Esophagus (tissue), 2 donors: ENCODE data around the gene USP28. TPM values are rescaled to one million over a fixed set of nuclear protein-coding genes. Genes with fewer than 3 reads are reported as not detected.

Source experiments
- H3K27ac ChIP-seq, 2 donors: one replicate each; pipeline ENCODE4 v1.5.1; 2013; ENCODE audit warnings: low read depth in 2 of 2, mild to moderate bottlenecking in 2 of 2, inconsistent platforms in 1 of 2, low read length in 1 of 2, moderate library complexity in 1 of 2
- H3K27me3 ChIP-seq, 2 donors: one replicate each; pipeline ENCODE4 v1.6.1; 2013; ENCODE audit warnings: low read length in 2 of 2, control low read depth in 1 of 2, mild to moderate bottlenecking in 1 of 2; ENCODE audit not compliant: insufficient read depth in 2 of 2, control insufficient read depth in 1 of 2
- H3K36me3 ChIP-seq, 2 donors: one replicate each; pipeline ENCODE4 v1.6.1; 2013; ENCODE audit warnings: low read length in 1 of 2; ENCODE audit not compliant: control insufficient read depth in 2 of 2, insufficient read depth in 2 of 2
- H3K4me1 ChIP-seq, 2 donors: one replicate each; pipeline ENCODE4 v1.6.1; 2013; ENCODE audit warnings: low read length in 1 of 2; ENCODE audit not compliant: control insufficient read depth in 2 of 2, insufficient read depth in 2 of 2
- H3K4me3 ChIP-seq, 2 donors: one replicate each; pipeline ENCODE4 v1.5.1; 2013; ENCODE audit warnings: low read length in 2 of 2, mild to moderate bottlenecking in 2 of 2, low read depth in 1 of 2, moderate library complexity in 1 of 2
- H3K9me3 ChIP-seq, 2 donors: one replicate each; pipeline ENCODE4 v1.6.1; 2013; ENCODE audit warnings: mild to moderate bottlenecking in 2 of 2, low read depth in 1 of 2, low read length in 1 of 2, moderate library complexity in 1 of 2; ENCODE audit not compliant: control insufficient read depth in 2 of 2, insufficient read depth in 1 of 2
- WGBS, 2 donors: extraction: QIAGEN DNeasy Blood & Tissue Kit; methylation state at CpG; one replicate each; pipeline ENCODE4 v1.1.7; 2013; 5-methylcytosine and 5-hydroxymethylcytosine counted together
- polyA plus RNA-seq, 2 donors: library from polyadenylated mRNA; stranded (reverse); fragments of 200-250 nt; gene quantifications; one replicate each; pipeline ENCODE4 v1.2.3, GENCODE V29; 2013
- donor health status: healthy with polysubstance abuse.
- donor health status: Bipolar disorder and iron deficiency.

USP28 gene
- polyA plus RNA-seq, 2 donors: 3.5 to 5.8 TPM

GRCh38 chr11:113818426-113818825, 56.9 kb downstream of the USP28 start:
- no peaks in the 10 kb centered on the region for H3K27me3 ChIP-seq
- 98 to 100% methylated on average over 3 of the region's 3 CpGs for WGBS, 2 donors
- no peak overlapping the region for H3K4me3 ChIP-seq
- H3K36me3 ChIP-seq: peaks cover 0 to 10% of the 10 kb centered on the region in 2 donors
- no peaks in the 10 kb centered on the region for H3K4me1 ChIP-seq
- no peak overlapping the region for H3K27ac ChIP-seq
- H3K9me3 ChIP-seq: no peaks in the 10 kb centered on the region

DNA sequence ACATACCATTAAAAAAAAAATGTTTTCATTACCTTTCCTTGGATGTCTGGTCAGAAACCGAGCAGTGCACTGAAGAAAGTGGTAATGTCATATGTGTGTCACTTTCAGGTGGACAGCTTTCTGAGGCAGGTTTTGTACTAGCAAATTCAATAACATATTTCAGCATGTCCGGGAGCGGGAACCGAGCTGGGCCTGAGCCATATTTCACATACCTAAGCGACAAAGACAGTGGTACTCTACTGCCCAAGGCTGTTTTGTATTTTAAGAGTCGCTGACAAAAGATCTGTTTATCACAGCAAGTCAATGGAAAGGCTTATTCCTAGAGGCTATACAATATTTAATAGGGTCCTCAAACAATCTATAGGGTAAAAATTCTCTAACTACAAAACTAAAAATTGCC, 57.7 kb downstream of the USP28 start:
- no peak overlapping the region for H3K27ac ChIP-seq
- WGBS, 2 donors: 85 to 96% methylated on average over 6 of the region's 6 CpGs
- H3K4me1 ChIP-seq: no peaks in the 10 kb centered on the region
- H3K4me3 ChIP-seq: no peak overlapping the region
- H3K9me3 ChIP-seq: no peaks in the 10 kb centered on the region
- H3K36me3 ChIP-seq: peaks cover 2 to 10% of the 10 kb centered on the region in 2 donors
- no peaks in the 10 kb centered on the region for H3K27me3 ChIP-seq

- H3K36me3 ChIP-seq: peaks cover 2 to 10% of the 10 kb centered on the region in 2 donors
- no peaks in the 10 kb centered on the region for H3K4me1 ChIP-seq
- WGBS, 2 donors: 91 to 100% methylated on average over 1 of the region's 1 CpG
- H3K27ac ChIP-seq: no peak overlapping the region
- H3K27me3 ChIP-seq: no peaks in the 10 kb centered on the region
- H3K9me3 ChIP-seq: no peaks in the 10 kb centered on the region
- no peak overlapping the region for H3K4me3 ChIP-seq
Measured at GRCh38 chr11:113817162-113817561, 58.2 kb downstream of the USP28 start.

GRCh38 chr11:113814181-113814580, 61.2 kb downstream of the USP28 start:
- Histone ChIP-seq H3K36me3 (peaks cover 0 to 4% of the 10 kb centered on the region in 2 donors), H3K9me3 (no peaks in the 10 kb centered on the region), H3K27me3 (no peaks in the 10 kb centered on the region), H3K4me1 (no peaks in the 10 kb centered on the region), H3K27ac (no peak overlapping the region), H3K4me3 (no peak overlapping the region)

- no peaks in the 10 kb centered on the region for H3K9me3 ChIP-seq
- no peak overlapping the region for H3K27ac ChIP-seq
- no peak overlapping the region for H3K4me3 ChIP-seq
- H3K27me3 ChIP-seq: no peaks in the 10 kb centered on the region
- WGBS, 2 donors: 48% methylated on average over 2 of the region's 2 CpGs
- no peaks in the 10 kb centered on the region for H3K4me1 ChIP-seq
- H3K36me3 ChIP-seq: peaks cover 5 to 15% of the 10 kb centered on the region in 2 donors
Measured at GRCh38 chr11:113808931-113809330, 66.4 kb downstream of the USP28 start.

DNA sequence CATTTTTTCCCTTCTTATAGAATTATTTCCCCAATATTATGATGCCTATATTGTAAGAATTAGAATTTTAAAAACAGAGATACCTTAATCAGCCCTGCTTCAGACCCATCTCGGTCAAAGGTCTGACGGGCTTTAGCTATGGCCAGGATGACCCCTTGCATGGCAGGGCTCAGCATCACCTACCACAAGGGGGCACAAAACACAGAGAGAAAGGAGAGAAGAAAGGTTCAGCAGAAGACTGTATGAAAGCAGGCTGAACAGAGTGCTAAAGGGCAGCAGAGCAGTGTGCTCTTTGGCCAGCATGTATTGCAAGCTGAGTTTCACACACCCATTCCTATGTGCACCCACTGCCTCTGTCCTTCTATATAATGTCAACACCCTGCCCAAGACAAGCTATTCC, 69.0 kb downstream of the USP28 start:
- Histone ChIP-seq H3K9me3 (no peaks in the 10 kb centered on the region), H3K27ac (no peak overlapping the region), H3K4me3 (no peak overlapping the region), H3K36me3 (peaks cover 12 to 16% of the 10 kb centered on the region in 2 donors), H3K27me3 (no peaks in the 10 kb centered on the region), H3K4me1 (no peaks in the 10 kb centered on the region)
- 96 to 100% methylated on average over 2 of the region's 2 CpGs for WGBS, 2 donors

DNA sequence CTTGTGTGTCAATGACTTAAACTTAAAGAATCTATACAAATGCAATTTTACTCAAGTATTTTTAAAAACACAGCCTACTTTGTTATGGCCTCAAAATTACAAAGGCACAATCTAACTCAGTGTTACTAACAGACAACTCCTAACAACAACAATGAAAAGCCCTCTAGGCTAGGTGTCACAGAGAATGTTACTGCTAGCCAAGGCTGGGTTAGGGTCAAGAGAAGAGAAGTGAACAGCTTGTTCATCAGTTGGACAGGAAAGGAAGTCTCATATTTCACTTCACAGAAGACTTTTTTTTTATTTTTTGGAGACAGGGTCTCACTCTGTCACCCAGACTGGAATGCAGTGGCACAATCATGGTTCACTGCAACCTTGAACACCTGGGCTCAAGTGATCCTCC, 69.7 kb downstream of the USP28 start:
- H3K36me3 ChIP-seq: peaks cover 12 to 15% of the 10 kb centered on the region in 2 donors
- no peak overlapping the region for H3K4me3 ChIP-seq
- H3K4me1 ChIP-seq: no peaks in the 10 kb centered on the region

GRCh38 chr11:113802621-113803020, 72.8 kb downstream of the USP28 start:
- Histone ChIP-seq H3K27me3 (no peaks in the 10 kb centered on the region), H3K9me3 (no peaks in the 10 kb centered on the region), H3K4me3 (no peak overlapping the region), H3K4me1 (no peaks in the 10 kb centered on the region), H3K27ac (no peak overlapping the region), H3K36me3 (peaks cover 8 to 11% of the 10 kb centered on the region in 2 donors)

More for the DNA sequence above, 69.7 kb downstream of the USP28 start:
- Histone ChIP-seq H3K27ac (no peak overlapping the region), H3K27me3 (no peaks in the 10 kb centered on the region), H3K9me3 (no peaks in the 10 kb centered on the region)

GRCh38 chr11:113796663-113797259, 78.6 kb downstream of the USP28 start:
- no peaks in the 10 kb centered on the region for H3K27me3 ChIP-seq
- no peak overlapping the region for H3K4me3 ChIP-seq
- no peak overlapping the region for H3K27ac ChIP-seq
- peaks cover 0 to 4% of the 10 kb centered on the region in 2 donors for H3K36me3 ChIP-seq
- H3K9me3 ChIP-seq: no peaks in the 10 kb centered on the region
- 64 to 66% methylated on average over 3 of the region's 3 CpGs for WGBS, 2 donors
- H3K4me1 ChIP-seq: no peaks in the 10 kb centered on the region

- 87 to 90% methylated on average over 35 of the region's 35 CpGs for WGBS, 2 donors
- H3K27me3 ChIP-seq: no peaks in the 10 kb centered on the region
- no peaks in the 10 kb centered on the region for H3K4me1 ChIP-seq
- H3K27ac ChIP-seq: no peak overlapping the region
- no peak overlapping the region for H3K4me3 ChIP-seq
- H3K36me3 ChIP-seq: no peaks in the 10 kb centered on the region
- H3K9me3 ChIP-seq: no peaks in the 10 kb centered on the region
Measured at GRCh38 chr11:113789675-113790320, 85.6 kb downstream of the USP28 start.
